MM.1S (cell line): Measurements from ENCODE around the gene SSR2.

Experiments
- DNase-seq: peaks from one replicate; pipeline ENCODE4 v3.0.0-alpha.2; 2015
- H2AFZ ChIP-seq: fragments of 300-600 bp; sonication (generic); 2 replicates; pipeline ENCODE4 v1.6.0; 2016; ENCODE audit warnings: antibody characterized with exemption, low read length
- H3F3A ChIP-seq: fragments of 300-600 bp; sonication (generic); 2 replicates; pipeline ENCODE4 v1.6.1; 2016; ENCODE audit warnings: mild to moderate bottlenecking, antibody characterized with exemption, low read length, moderate library complexity, mixed read lengths; ENCODE audit not compliant: insufficient read depth
- H3K27ac ChIP-seq: fragments of 300-600 bp; sonication (generic); 2 replicates; pipeline ENCODE4 v1.5.1; 2016; ENCODE audit warnings: mild to moderate bottlenecking, low read length
- H3K27me3 ChIP-seq: fragments of 300-600 bp; sonication (generic); replicated peaks from 2 replicates; pipeline ENCODE4 v1.6.0; 2016; ENCODE audit warnings: low read length; ENCODE audit not compliant: insufficient read depth
- H3K36me3 ChIP-seq: fragments of 300-600 bp; sonication (generic); replicated peaks from 2 replicates; pipeline ENCODE4 v1.6.1; 2016; ENCODE audit warnings: mild to moderate bottlenecking, low read length, mixed read lengths; ENCODE audit not compliant: insufficient read depth
- H3K4me1 ChIP-seq: fragments of 300-600 bp; sonication (generic); 2 replicates; pipeline ENCODE4 v1.6.1; 2016; ENCODE audit warnings: low read length, mixed read lengths
- H3K4me2 ChIP-seq: fragments of 300-600 bp; sonication (generic); 2 replicates; pipeline ENCODE4 v1.6.0; 2016; ENCODE audit warnings: low read depth, low read length
- H3K4me3 ChIP-seq: fragments of 300-600 bp; sonication (generic); 2 replicates; pipeline ENCODE4 v1.5.1; 2016; ENCODE audit warnings: low read length, mixed read lengths
- H3K79me2 ChIP-seq: fragments of 300-600 bp; sonication (generic); 2 replicates; pipeline ENCODE4 v1.6.1; 2016; ENCODE audit warnings: mixed run types, low read length, mixed read lengths
- H3K9ac ChIP-seq: fragments of 300-600 bp; sonication (generic); 2 replicates; pipeline ENCODE4 v1.6.1; 2016; ENCODE audit warnings: low read length, mixed read lengths
- H3K9me2 ChIP-seq: fragments of 300-600 bp; sonication (generic); replicated peaks from 2 replicates; pipeline ENCODE4 v1.6.1; 2016; ENCODE audit warnings: mild to moderate bottlenecking, low read length, mixed read lengths; ENCODE audit not compliant: insufficient read depth
- H3K9me3 ChIP-seq: fragments of 300-600 bp; sonication (generic); replicated peaks from 2 replicates; pipeline ENCODE4 v1.6.1; 2016; ENCODE audit warnings: mild to moderate bottlenecking, low read length, mixed read lengths; ENCODE audit not compliant: insufficient read depth
- H4K20me1 ChIP-seq: fragments of 300-600 bp; sonication (generic); 2 replicates; pipeline ENCODE4 v1.6.1; 2016; ENCODE audit warnings: mild to moderate bottlenecking, low read length, moderate library complexity, mixed read lengths; ENCODE audit not compliant: insufficient read depth
- EZH2 ChIP-seq: fragments of 300-600 bp; sonication (generic); optimal IDR thresholded peaks from 2 replicates; pipeline ENCODE3; 2017; ENCODE audit warnings: low read depth, mild to moderate bottlenecking, antibody characterized with exemption, low read length, mixed read lengths
- EZH2phosphoT487 ChIP-seq: fragments of 300-600 bp; sonication (generic); IDR thresholded peaks from 2 replicates; pipeline ENCODE4 v1.6.1; 2018; ENCODE audit warnings: antibody characterized with exemption, low read length
- TF ChIP-seq, protein P1 (sequence below): fragments of 300-600 bp; sonication (generic); IDR thresholded peaks from 2 replicates; pipeline ENCODE4 v1.5.1; 2016; ENCODE audit warnings: antibody characterized with exemption, low read length, mixed read lengths

SSR2 gene

GRCh38 chr1:156056326-156056849, 35.6 kb upstream of the SSR2 start:
- H3K4me2 ChIP-seq = no peak overlapping the region
- no peak for DNase-seq
- H3K9ac ChIP-seq = no peak overlapping the region
- H3K4me1 ChIP-seq = peaks cover 11% of the 10 kb centered on the region
- no peak overlapping the region for H2AFZ ChIP-seq
- H3K9me2 ChIP-seq = no peaks in the 10 kb centered on the region
- peaks cover 5% of the 10 kb centered on the region for H3F3A ChIP-seq
- no peaks in the 10 kb centered on the region for H3K27me3 ChIP-seq
- no peak for TF ChIP-seq EZH2
- TF ChIP-seq, protein P1, sequence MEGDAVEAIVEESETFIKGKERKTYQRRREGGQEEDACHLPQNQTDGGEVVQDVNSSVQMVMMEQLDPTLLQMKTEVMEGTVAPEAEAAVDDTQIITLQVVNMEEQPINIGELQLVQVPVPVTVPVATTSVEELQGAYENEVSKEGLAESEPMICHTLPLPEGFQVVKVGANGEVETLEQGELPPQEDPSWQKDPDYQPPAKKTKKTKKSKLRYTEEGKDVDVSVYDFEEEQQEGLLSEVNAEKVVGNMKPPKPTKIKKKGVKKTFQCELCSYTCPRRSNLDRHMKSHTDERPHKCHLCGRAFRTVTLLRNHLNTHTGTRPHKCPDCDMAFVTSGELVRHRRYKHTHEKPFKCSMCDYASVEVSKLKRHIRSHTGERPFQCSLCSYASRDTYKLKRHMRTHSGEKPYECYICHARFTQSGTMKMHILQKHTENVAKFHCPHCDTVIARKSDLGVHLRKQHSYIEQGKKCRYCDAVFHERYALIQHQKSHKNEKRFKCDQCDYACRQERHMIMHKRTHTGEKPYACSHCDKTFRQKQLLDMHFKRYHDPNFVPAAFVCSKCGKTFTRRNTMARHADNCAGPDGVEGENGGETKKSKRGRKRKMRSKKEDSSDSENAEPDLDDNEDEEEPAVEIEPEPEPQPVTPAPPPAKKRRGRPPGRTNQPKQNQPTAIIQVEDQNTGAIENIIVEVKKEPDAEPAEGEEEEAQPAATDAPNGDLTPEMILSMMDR = no peak
- no peak for TF ChIP-seq EZH2phosphoT487
- H3K27ac ChIP-seq = no peak overlapping the region
- no peaks in the 10 kb centered on the region for H4K20me1 ChIP-seq
- no peaks in the 10 kb centered on the region for H3K36me3 ChIP-seq
- H3K9me3 ChIP-seq = no peaks in the 10 kb centered on the region
- H3K4me3 ChIP-seq = no peak overlapping the region
- H3K79me2 ChIP-seq = peaks cover 30% of the 10 kb centered on the region

DNA sequence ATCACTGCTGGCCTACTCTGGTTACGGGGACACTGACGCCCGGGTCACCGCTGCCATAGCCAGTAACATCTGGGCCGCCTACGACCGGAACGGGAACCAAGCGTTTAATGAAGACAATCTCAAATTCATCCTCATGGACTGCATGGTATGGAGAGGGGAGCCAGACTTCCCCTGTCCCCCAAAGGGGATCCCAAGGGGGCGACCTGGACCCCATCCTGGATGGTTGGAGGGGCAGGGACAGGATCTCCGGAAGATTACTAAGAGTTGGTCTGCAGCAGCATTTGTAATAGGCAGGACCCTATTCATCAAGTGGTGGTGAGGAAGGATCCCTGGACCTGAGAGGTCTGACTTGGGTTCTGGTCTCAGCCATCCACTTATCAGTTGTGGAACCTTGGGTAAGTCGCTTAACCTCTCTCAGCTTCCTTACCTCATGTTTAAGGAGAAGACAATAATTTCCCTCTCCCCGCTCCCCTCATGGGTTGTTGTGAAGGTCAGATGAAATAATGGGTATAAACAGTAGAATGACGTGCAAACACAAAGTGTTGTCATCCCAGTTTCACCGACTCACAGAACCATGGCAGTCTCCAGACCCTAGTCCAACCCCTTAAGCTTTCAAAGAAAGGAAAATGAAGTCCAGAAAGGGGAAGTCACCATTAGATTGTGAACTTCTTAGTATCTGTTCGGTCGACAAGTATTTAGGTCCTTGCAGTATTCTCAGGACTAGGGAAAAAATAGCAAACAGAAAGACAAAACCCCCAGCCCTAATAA, 34.7 kb upstream of the SSR2 start:
- no peak for DNase-seq

DNA sequence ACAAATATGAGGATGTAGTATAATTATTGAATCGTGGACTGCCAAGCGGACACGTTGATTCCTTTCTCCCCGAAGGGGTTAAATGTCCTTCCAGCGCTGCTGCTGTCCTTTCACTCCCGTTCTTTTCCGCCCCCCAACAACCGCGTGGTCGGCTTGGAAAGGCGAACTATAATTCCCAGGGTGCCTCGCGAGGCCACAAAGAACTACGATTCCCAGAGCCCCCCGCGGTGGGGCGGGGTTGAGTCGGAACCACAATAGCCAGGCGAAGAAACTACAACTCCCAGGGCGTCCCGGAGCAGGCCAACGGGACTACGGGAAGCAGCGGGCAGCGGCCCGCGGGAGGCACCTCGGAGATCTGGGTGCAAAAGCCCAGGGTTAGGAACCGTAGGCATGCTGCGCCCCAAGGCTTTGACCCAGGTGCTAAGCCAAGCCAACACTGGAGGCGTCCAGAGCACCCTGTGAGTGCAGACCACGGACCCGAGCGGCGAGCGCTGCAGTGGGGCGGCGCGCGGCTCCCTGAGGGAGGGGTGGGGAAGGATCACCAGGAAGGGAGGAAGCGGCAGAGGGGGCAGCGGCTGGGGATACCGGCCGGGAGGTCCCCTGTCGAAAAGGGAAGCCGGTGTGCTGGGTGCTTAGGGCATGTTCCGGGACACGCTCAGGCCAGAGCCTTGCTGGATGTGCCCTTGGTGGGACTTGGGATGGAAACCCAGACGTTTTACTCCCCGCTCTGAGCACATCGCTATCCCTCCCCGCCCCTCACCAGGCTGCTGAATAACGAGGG, 33.9 kb upstream of the SSR2 start, which contains the start of gene LAMTOR2:
Gene LAMTOR2 (plus strand): TSS at position 283 of the 781 bp plus-strand sequence. CDS start 108 bp downstream, at position 391.
- no peaks in the 10 kb centered on the region for H3K36me3 ChIP-seq

More for the DNA sequence above, 34.7 kb upstream of the SSR2 start:
- Histone ChIP-seq H3K36me3 (no peaks in the 10 kb centered on the region), H3F3A (peaks cover 5% of the 10 kb centered on the region), H4K20me1 (no peaks in the 10 kb centered on the region), H3K9me2 (no peaks in the 10 kb centered on the region), H3K27ac (no peak overlapping the region), H2AFZ (peak overlapping the region; percentile 91), H3K27me3 (no peaks in the 10 kb centered on the region), H3K9me3 (no peaks in the 10 kb centered on the region), H3K4me2 (peak overlapping the region; percentile 96), H3K4me3 (peak overlapping the region; percentile 84), H3K9ac (peak overlapping the region; percentile 59), H3K79me2 (peaks cover 38% of the 10 kb centered on the region), H3K4me1 (peaks cover 11% of the 10 kb centered on the region)
- TF ChIP-seq EZH2 = no peak
- TF ChIP-seq, protein P1 = no peak
- no peak for TF ChIP-seq EZH2phosphoT487

More for the DNA sequence above, 33.9 kb upstream of the SSR2 start, which contains the start of gene LAMTOR2:
- TF ChIP-seq EZH2 (no peak), EZH2phosphoT487 (no peak)
- TF ChIP-seq, protein P1 = no peak
- DNase-seq = peak; percentile 99
- Histone ChIP-seq H4K20me1 (no peaks in the 10 kb centered on the region), H3K4me1 (peaks cover 11% of the 10 kb centered on the region), H2AFZ (peak within 1 kb of the TSS; percentile 91), H3K9me3 (no peaks in the 10 kb centered on the region), H3K9ac (peak within 1 kb of the TSS; percentile 78), H3K4me3 (peak within 1 kb of the TSS; percentile 84), H3K27me3 (no peaks in the 10 kb centered on the region), H3K4me2 (peak within 1 kb of the TSS; percentile 96), H3K9me2 (no peaks in the 10 kb centered on the region), H3F3A (peaks cover 5% of the 10 kb centered on the region), H3K27ac (peak within 1 kb of the TSS; percentile 75), H3K79me2 (peaks cover 38% of the 10 kb centered on the region)
